ENCODE data around the gene DLGAP3. TPM values are rescaled to one million over a fixed set of nuclear protein-coding genes. Genes with fewer than 3 reads are reported as not detected.
"Not testable (repeated sequence)": the region's sequence is repeated elsewhere in the genome, so short reads cannot be mapped to it uniquely, and the experiment has no call there.

Gene DLGAP3
- total and polyA plus RNA-seq, 8 donors, result 0.15 to 0.29 (median 0.18) TPM; not detected in 3

DNA sequence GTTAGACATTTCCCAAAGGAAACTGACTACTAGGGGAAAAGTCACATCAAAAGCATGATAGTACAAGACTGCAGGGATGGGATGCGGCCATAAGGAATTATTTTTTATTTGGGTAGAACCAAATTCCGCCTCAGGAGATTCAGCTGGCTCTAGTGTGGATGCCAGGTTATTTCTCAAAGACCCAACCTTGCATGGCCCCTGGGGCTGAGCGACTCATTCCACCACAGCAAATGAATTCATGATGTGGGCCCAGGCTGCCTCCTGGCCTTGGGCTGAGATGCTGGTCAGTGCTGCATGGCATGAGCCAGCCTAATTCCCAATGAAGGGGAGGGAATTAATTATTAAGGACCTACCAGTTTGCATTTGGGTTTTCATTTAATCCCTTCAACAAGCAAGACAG is 43.9 kb upstream of the DLGAP3 start:
- WGBS, 5 donors, result 91 to 96% (median 93%) methylated on average over 3 of the region's 3 CpGs
- no peaks in the 10 kb centered on the region for H3K27me3 ChIP-seq

DNA sequence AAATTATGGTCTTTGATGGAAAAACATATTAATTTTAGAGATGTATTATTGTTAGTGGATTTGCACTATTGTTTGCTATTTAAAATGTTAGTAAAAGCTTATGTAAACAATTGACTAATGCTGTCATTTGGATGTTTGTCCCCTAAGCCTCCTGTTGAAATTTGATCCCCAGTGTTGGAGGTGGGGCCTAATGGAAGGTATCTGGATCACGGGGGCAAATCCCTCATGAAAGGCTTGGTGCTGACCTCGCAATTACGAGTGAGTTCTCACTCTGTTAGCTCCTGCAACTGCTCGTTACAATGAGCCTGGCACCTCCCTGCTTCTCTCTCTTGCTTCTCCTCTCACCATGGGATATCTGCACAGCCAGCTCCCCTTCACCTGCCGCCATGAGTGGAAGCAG is 41.4 kb upstream of the DLGAP3 start:
- H3K36me3 ChIP-seq, result no peaks in the 10 kb centered on the region
- 18 to 42% (median 29%) methylated on average over 5 of the region's 5 CpGs for WGBS, 5 donors
- TF ChIP-seq POLR2A (IDR thresholded peaks at IDR 0.05) (no peak), EP300 (IDR thresholded peaks at IDR 0.05) (no peak), POLR2AphosphoS5 (IDR thresholded peaks at IDR 0.05) (no peak)
- TF ChIP-seq, protein P1, sequence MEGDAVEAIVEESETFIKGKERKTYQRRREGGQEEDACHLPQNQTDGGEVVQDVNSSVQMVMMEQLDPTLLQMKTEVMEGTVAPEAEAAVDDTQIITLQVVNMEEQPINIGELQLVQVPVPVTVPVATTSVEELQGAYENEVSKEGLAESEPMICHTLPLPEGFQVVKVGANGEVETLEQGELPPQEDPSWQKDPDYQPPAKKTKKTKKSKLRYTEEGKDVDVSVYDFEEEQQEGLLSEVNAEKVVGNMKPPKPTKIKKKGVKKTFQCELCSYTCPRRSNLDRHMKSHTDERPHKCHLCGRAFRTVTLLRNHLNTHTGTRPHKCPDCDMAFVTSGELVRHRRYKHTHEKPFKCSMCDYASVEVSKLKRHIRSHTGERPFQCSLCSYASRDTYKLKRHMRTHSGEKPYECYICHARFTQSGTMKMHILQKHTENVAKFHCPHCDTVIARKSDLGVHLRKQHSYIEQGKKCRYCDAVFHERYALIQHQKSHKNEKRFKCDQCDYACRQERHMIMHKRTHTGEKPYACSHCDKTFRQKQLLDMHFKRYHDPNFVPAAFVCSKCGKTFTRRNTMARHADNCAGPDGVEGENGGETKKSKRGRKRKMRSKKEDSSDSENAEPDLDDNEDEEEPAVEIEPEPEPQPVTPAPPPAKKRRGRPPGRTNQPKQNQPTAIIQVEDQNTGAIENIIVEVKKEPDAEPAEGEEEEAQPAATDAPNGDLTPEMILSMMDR (IDR thresholded peaks at IDR 0.05), result no peak
- H3K4me3 ChIP-seq, result no peak overlapping the region
- no peaks in the 10 kb centered on the region for H3K4me1 ChIP-seq
- DNase-seq, result no peak
- peaks cover 0 to 7% (median 0%) of the 10 kb centered on the region in 4 donors for H3K9me3 ChIP-seq
- intact Hi-C loops (cut with DNase I; ENCODE audit: low total_unique reads), result no loop called here
- H3K27ac ChIP-seq, result no peak overlapping the region
- no peaks in the 10 kb centered on the region for H3K27me3 ChIP-seq

More for the DNA sequence above, 43.9 kb upstream of the DLGAP3 start:
- Histone ChIP-seq H3K36me3 (peaks cover 0 to 14% (median 12%) of the 10 kb centered on the region in 4 donors), H3K4me1 (peaks cover 0 to 4% (median 0%) of the 10 kb centered on the region in 4 donors), H3K27ac (no peak overlapping the region), H3K9me3 (peaks cover 0 to 7% (median 0%) of the 10 kb centered on the region in 4 donors), H3K4me3 (no peak overlapping the region)
- intact Hi-C loops (cut with DNase I; ENCODE audit: low total_unique reads), result no loop called here
- no peak for TF ChIP-seq EP300 (IDR thresholded peaks at IDR 0.05)
- no peak for TF ChIP-seq POLR2A (IDR thresholded peaks at IDR 0.05)
- TF ChIP-seq POLR2AphosphoS5 (IDR thresholded peaks at IDR 0.05), result no peak
- TF ChIP-seq, protein P1 (IDR thresholded peaks at IDR 0.05), result no peak
- no peak for DNase-seq

DNA sequence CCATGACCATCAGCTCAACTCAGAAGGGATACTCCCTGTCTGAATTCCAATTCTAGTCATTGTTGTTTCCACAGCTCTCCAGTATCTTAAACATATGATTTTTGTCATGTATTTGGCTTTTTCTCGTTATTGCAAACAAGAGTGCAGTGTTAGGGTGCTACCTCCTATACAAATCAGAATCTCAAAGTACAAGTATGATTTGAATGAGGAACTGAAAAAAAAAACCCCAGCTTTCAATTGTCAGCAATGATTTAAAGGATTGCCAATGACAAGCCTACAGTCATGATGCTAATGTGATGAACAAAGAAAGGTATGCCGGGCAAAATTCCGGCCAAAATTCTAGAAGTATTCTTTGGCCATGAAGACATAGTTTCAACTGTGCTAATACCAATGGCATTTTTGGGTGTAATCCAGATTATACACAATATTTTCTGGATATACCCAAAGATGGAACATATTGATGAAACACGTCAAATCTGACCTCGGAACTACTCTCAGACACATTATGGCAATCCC is 40.8 kb upstream of the DLGAP3 start:
- Histone ChIP-seq H3K27me3 (no peaks in the 10 kb centered on the region), H3K36me3 (no peaks in the 10 kb centered on the region), H3K27ac (no peak overlapping the region), H3K9me3 (peaks cover 0 to 7% (median 0%) of the 10 kb centered on the region in 4 donors), H3K4me3 (no peak overlapping the region), H3K4me1 (no peaks in the 10 kb centered on the region)
- TF ChIP-seq EP300 (IDR thresholded peaks at IDR 0.05) (no peak), POLR2A (IDR thresholded peaks at IDR 0.05) (no peak), POLR2AphosphoS5 (IDR thresholded peaks at IDR 0.05) (no peak)
- TF ChIP-seq, protein P1 (IDR thresholded peaks at IDR 0.05), result no peak
- intact Hi-C loops (cut with DNase I; ENCODE audit: low total_unique reads), result no loop called here
- 82 to 89% (median 86%) methylated on average over 5 of the region's 5 CpGs for WGBS, 5 donors
- no peak for DNase-seq

DNA sequence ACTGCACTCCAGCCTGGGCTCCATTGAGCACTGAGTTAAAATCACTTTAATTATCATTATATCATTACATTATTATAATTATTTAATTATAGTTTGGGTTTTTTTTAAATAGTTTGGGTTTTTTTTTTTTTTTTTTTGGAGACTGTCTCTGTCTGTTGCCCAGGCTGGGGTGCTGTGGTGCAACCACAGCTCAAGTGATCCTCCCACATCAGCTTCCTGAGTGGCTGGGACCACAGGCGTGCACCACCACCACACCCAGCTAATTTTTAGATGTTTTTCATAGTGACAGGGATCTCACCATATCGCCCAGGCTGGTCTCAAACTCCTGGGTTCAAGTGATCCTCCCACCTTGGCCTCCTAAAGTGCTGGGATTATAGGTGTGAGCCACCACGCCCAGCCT is 38.8 kb upstream of the DLGAP3 start:
- H3K4me3 ChIP-seq; DNase-seq; H3K36me3 ChIP-seq; H3K27me3 ChIP-seq; H3K9me3 ChIP-seq; H3K27ac ChIP-seq; intact Hi-C loops (cut with DNase I; ENCODE audit: low total_unique reads); H3K4me1 ChIP-seq: not testable (repeated sequence)
- 76 to 93% (median 84%) methylated on average over 3 of the region's 3 CpGs for WGBS, 5 donors

DNA sequence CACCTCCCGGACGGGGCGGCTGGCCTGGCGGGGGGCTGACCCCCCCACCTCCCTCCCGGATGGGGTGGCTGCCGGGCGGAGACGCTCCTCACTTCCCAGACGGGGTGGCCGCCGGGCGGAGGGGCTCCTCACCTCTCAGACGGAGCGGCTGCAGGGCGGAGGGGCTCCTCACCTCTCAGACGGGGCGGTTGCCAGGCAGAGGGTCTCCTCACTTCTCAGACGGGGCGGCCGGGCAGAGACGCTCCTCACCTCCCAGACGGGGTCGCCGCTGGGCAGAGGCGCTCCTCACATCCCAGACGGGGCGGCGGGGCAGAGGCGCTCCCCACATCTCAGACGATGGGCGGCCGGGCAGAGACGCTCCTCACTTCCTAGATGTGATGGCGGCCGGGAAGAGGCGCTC is 38.2 kb upstream of the DLGAP3 start:
- H3K4me1 ChIP-seq; intact Hi-C loops (cut with DNase I; ENCODE audit: low total_unique reads); DNase-seq; H3K4me3 ChIP-seq; H3K27ac ChIP-seq; H3K36me3 ChIP-seq; H3K27me3 ChIP-seq; H3K9me3 ChIP-seq: not testable (repeated sequence)
- WGBS, 5 donors, result 97% methylated on average over 20 of the region's 36 CpGs; no CpG with 5 or more reads in 4 of the 5 donors

Measured in stomach (tissue), 9 donors.